Epithelial cell of esophagus (primary cell): ENCODE measurements around the gene DHRS3.
"Not testable (repeated sequence)": the region's sequence is repeated elsewhere in the genome, so short reads cannot be mapped to it uniquely, and the experiment has no call there.

Experiments used
- DNase-seq: peaks from one replicate; pipeline ENCODE4 v3.0.0; 2010; ENCODE audit warnings: low read depth
- H3K4me3 ChIP-seq: 2 replicates; pipeline ENCODE4 v1.5.1; 2011; ENCODE audit warnings: mild to moderate bottlenecking, low read length, control low read depth
- TF ChIP-seq, protein P1 (sequence below): IDR thresholded peaks from 2 replicates; pipeline ENCODE4 v1.5.1; 2011; ENCODE audit warnings: low read depth, mild to moderate bottlenecking, low read length, control low read depth, inconsistent platforms; ENCODE audit not compliant: insufficient read depth; ENCODE audit errors: missing control alignments

The DHRS3 gene

DNA sequence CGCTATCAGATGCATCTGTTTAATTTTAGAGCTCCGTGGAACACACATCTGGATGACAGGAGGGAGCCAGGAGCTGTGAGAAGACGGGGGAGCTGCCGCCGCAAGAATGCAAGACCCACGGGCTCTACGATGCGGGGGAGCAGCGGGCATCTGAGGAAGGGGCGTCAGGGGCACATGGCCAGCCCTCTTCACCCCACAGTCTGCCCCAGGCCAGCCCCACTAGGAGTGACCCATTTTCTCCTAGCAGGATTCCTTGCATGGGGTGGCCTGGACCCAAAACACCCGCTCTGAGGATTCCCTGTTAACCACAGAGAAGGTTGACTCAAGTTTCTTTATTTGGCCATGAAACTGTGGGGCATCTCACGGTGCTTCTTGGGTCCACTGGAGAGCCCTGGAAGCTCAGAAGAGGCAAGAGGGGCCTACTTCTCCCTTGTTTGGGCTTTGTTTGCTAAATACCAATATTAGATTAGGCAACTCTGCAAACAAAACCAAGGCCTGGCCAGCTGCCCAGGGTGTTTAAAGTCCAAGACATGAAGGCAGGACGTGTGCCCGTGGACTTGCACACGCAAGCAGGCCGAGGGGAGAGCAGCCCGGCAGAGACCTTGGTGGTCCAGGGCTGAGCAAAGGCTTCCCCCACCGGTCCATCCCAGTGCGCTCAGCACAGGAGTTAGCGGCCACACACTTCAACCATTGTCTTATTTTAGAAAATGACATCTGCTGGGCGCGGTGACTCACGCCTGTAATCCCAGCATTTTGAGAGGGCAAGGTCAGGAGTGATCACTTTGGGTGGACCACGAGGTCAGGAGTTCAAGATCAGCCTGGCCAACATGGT is 89.8 kb downstream of the DHRS3 start:
- DNase-seq: peak; percentile 14
- TF ChIP-seq, protein P1, sequence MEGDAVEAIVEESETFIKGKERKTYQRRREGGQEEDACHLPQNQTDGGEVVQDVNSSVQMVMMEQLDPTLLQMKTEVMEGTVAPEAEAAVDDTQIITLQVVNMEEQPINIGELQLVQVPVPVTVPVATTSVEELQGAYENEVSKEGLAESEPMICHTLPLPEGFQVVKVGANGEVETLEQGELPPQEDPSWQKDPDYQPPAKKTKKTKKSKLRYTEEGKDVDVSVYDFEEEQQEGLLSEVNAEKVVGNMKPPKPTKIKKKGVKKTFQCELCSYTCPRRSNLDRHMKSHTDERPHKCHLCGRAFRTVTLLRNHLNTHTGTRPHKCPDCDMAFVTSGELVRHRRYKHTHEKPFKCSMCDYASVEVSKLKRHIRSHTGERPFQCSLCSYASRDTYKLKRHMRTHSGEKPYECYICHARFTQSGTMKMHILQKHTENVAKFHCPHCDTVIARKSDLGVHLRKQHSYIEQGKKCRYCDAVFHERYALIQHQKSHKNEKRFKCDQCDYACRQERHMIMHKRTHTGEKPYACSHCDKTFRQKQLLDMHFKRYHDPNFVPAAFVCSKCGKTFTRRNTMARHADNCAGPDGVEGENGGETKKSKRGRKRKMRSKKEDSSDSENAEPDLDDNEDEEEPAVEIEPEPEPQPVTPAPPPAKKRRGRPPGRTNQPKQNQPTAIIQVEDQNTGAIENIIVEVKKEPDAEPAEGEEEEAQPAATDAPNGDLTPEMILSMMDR: no peak
- H3K4me3 ChIP-seq: no peak overlapping the region

DNA sequence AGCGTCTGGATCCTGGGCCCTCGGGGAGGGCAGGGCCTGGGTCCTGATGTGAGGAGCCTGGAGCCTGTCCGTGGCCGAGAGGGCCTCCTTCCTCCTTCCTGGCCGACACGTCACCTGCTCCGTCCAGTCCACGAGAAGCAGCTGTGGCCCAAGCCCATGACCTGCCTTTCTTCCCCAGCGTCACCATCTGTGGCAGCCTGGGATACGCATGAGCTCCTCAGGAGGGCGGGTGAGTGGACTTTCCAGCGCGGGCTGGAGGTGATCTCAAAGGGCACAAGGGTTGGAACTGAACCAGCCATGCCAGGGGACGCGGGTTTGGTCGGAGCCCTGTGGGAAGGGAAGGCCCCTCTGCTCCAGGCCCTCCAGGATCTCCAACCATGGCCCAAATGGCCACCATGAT is 90.4 kb downstream of the DHRS3 start:
- DNase-seq: no peak
- TF ChIP-seq, protein P1: no peak
- H3K4me3 ChIP-seq: no peak overlapping the region

DNA sequence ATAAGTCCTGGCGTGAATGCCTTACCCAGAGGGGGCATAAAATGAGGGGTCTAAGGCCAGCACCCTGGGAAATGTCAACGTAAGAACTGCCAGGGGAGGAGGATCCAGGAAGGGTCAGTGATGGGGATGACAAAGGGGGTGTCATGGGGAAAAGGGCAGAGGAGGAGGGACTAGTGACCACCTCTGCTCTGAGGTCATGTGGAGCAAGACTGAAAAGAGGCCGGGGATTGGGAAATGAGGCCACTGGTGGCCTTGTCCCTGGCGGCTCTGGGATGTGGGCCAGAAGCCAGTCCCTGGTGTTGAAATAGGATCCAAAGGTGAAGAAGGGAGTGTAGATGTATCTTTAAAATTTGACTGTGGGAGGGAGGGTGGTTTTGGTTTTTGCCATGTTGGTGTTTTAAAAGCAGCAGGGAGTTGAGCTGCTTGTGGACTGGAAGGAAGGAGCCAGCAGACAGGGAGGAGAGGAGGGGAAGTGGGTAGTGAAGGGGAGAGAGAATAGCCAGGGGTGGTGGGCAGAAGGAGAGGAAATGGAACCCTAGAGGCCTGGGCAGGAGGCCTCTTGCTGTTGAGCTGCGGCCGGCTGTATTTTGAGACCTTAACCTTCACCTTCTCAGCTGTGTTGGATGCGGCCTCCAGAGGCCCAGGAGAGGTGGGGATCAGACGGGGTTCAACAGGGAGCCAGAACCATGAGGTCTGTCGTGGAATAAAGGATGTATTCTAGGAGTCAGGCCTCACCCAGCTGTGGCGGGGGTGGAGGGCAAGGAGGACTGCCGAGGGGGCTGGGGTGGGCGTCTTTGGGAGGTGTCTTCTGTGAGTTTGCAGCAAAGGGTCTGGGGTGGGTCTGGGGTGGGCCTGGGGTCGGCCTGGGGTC is 92.5 kb downstream of the DHRS3 start:
- no peak overlapping the region for H3K4me3 ChIP-seq
- TF ChIP-seq, protein P1: no peak
- DNase-seq: no peak

DNA sequence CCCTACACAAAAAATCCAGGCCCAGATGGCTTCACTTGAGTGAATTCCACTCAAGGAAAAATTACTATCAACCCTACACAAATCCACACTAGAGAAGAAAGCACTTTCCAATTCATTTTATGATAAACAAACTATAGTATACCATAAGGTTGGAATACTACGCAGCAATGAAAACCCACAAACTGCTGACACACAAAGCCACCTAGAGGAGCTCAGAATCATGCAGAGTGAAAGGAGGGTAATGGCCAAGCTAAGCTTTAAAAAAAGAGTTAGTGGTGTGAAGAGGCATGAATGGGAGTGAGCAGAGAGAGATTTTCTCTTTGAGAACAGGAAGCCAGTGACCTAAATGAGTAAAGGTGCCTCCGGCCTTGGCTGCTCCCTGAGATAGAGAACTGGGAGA is 93.7 kb downstream of the DHRS3 start:
- TF ChIP-seq, protein P1: no peak

DNA sequence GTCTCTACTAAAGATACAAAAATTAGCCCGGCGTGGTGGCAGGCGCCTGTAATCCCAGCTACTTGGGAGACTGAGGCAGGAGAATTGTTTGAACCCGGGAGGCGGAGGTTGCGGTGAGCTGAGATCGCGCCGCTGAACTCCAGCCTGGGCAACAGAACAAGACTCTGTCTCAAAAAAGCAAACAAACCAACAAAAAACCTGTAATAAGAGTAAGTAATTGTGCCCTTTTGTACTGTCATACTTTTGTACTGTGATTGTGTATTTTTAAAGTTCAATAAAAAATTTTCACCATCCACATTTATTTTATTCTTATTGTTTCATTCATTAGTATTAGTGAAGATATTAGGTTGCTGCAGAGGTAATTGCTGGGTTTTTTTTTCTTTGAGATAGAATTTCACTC is 95.2 kb downstream of the DHRS3 start:
- DNase-seq, H3K4me3 ChIP-seq: not testable (repeated sequence)

More for the DNA sequence above, 93.7 kb downstream of the DHRS3 start:
- H3K4me3 ChIP-seq: no peak overlapping the region
- no peak for DNase-seq

DNA sequence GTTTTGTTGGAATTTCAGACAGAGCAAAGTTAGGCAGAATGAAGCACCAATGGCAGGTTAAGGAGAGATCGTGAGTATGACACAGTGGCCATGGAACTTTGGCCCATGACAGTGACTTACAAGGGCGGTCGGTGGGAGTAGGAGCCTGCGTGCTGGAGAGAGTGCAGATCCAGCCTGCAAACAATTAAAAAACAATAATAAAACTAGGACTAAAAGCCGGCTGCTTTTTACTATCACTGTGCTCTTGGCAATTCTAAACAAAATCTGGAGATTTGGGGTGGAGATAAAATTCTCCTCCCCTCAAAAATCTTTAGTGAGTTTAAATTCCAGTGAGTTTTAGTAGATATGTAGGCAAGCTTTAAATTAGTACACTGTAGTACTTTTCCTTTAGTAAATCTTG is 96.9 kb downstream of the DHRS3 start:
- H3K4me3 ChIP-seq: no peak overlapping the region
- no peak for DNase-seq
- TF ChIP-seq, protein P1: no peak

DNA sequence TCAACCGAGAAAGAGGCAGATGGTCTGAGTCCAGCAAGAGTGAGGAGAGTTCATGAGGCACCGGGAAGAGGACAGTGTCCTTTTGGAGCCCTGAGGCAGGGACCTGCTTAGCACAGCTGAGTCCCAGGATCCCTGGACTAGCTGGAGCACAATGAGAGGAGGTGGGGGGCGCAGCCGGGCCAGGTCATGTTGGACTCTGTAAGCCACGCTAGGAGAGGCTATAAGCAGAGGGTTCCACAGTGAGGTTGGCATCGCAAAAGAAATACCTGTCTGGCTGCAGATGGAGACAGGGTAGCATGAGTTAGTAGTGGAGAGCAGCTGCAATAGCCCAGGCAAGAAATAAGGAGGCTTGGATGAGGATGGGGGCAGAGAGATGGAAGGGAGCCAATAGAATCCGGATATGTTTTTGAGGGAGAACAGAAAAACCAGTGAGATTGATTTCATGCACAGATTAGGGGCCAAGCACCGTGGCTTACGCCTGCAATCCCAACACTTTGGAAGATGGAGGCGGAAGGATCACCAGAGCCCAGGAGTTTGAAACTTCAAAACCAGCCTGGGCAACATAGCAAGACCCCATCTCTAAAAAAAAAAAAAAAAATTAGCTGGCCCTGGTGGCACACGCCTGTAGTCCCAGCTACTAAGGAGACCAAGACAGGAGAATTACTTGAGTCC is 98.2 kb downstream of the DHRS3 start:
- no peak overlapping the region for H3K4me3 ChIP-seq
- DNase-seq: no peak
- TF ChIP-seq, protein P1: no peak
